K562 (cell line): ENCODE data around the gene RHO. TPM values are rescaled to one million over a fixed set of nuclear protein-coding genes. Genes with fewer than 3 reads are reported as not detected.

Experiments
- ATAC-seq: fragments of 200-7000 bp; cut with Tn5 transposase; 3 replicates; pipeline ENCODE4 v1.9.1; 2020; ENCODE audit warnings: moderate library complexity
- BruUV-seq: library from RNA; stranded (reverse); fragments of 400-500 nt; replicated peaks from 2 replicates; lab custom pipeline; 2021; lab: Mats Ljungman, UMichigan
- CTCF ChIA-PET: fragments of 300-600 bp; formaldehyde crosslinking; extraction: SDS; loops from one replicate; lab custom pipeline; 2021; ENCODE audit warnings: low intra/inter-chr PET ratio; lab: Yijun Ruan, JAX
- POLR2A ChIA-PET: fragments of 300-600, 350-650 bp; sonication (Branson Sonifier 250); formaldehyde crosslinking; extraction: SDS; loops from one replicate; lab custom pipeline; 2021; ENCODE audit warnings: antibody characterized with exemption, inconsistent platforms; lab: Yijun Ruan, JAX
- DNase-seq, 4 experiments: peaks; one replicate each; pipeline versions ENCODE4 v3.0.0 to v3.0.0-alpha.2; 2011 to 2018; ENCODE audit warnings: low spot score in 3 of 4, mixed read lengths in 3 of 4; ENCODE audit errors: extremely low read depth in 1 of 4
- FAIRE-seq: peaks from 2 replicates; lab custom pipeline; 2011; peaks lifted over from hg19 to GRCh38; lab: Jason Lieb, UNC
- H2AFZ ChIP-seq: 2 replicates; pipeline ENCODE4 v1.6.0; 2011; ENCODE audit warnings: low read depth, low read length, control low read depth, inconsistent platforms
- H3K27ac ChIP-seq: fragments of 200-600 bp; 3 replicates; pipeline ENCODE4 v1.8.0; 2011; ENCODE audit warnings: low read depth, mild to moderate bottlenecking, control low read depth, inconsistent platforms, low read length, moderate library complexity, mixed read lengths; ENCODE audit errors: extremely low read depth
- H3K27me3 ChIP-seq, 2 experiments: fragments of 300-600 bp in 1 of 2; 2 replicates in 1 of 2; 3 replicates in 1 of 2; pipeline versions ENCODE4 v1.6.0 to v1.8.0; 2011; ENCODE audit warnings: inconsistent platforms in 2 of 2, low read length in 2 of 2, mild to moderate bottlenecking in 1 of 2, mixed read lengths in 1 of 2, moderate library complexity in 1 of 2; ENCODE audit not compliant: control insufficient read depth in 2 of 2, insufficient read depth in 2 of 2
- H3K36me3 ChIP-seq: fragments of 300-600 bp; 3 replicates; pipeline ENCODE4 v1.8.0; 2011; ENCODE audit warnings: mild to moderate bottlenecking, low read length, inconsistent platforms; ENCODE audit not compliant: control insufficient read depth, insufficient read depth
- H3K4me1 ChIP-seq, 2 experiments: fragments of 200-600 bp in 1 of 2; replicated peaks in 1 of 2; 2 replicates in 1 of 2; 3 replicates in 1 of 2; pipeline versions ENCODE4 v1.5.1 to v1.8.0; 2011; ENCODE audit warnings: inconsistent platforms in 2 of 2, low read length in 2 of 2, mild to moderate bottlenecking in 1 of 2, mixed read lengths in 1 of 2, moderate library complexity in 1 of 2; ENCODE audit not compliant: control insufficient read depth in 2 of 2, insufficient read depth in 2 of 2
- H3K4me2 ChIP-seq: 2 replicates; pipeline ENCODE4 v1.6.1; 2011; ENCODE audit warnings: low read length, control low read depth, inconsistent platforms, mixed read lengths; ENCODE audit not compliant: insufficient read depth
- H3K4me3 ChIP-seq: fragments of 200-600 bp; sonication (generic), shearing (Covaris generic); 2 replicates; pipeline ENCODE4 v1.5.1; 2016; ENCODE audit warnings: control low read depth, inconsistent platforms
- H3K79me2 ChIP-seq: fragments of 200-600 bp; 3 replicates; pipeline ENCODE4 v1.8.0; 2011; ENCODE audit warnings: low read length, inconsistent platforms; ENCODE audit not compliant: control insufficient read depth, insufficient read depth
- H3K9ac ChIP-seq, 2 experiments: 2 replicates each; pipeline versions ENCODE4 v1.6.0 to v1.6.1; 2011; ENCODE audit warnings: low read depth in 2 of 2, low read length in 2 of 2, control low read depth in 1 of 2, inconsistent platforms in 1 of 2, mild to moderate bottlenecking in 1 of 2, mixed read lengths in 1 of 2; ENCODE audit not compliant: insufficient read depth in 1 of 2
- H3K9me1 ChIP-seq: one replicate; pipeline ENCODE4 v1.6.0; 2011; ENCODE audit warnings: inconsistent platforms, mild to moderate bottlenecking, low read length, moderate library complexity; ENCODE audit not compliant: control insufficient read depth, insufficient read depth
- H3K9me3 ChIP-seq: replicated peaks from 2 replicates; pipeline ENCODE4 v1.5.1; 2011; ENCODE audit warnings: low read depth, low read length, inconsistent platforms; ENCODE audit not compliant: control insufficient read depth, insufficient read depth
- H4K20me1 ChIP-seq: replicated peaks from 2 replicates; pipeline ENCODE4 v1.6.1; 2011; ENCODE audit warnings: low read length, inconsistent platforms, mixed read lengths; ENCODE audit not compliant: control insufficient read depth, insufficient read depth
- BRD4 ChIP-seq: fragments of 200-600 bp; sonication (generic); IDR thresholded peaks from 2 replicates; pipeline ENCODE4 v1.6.1; 2017; ENCODE audit warnings: inconsistent platforms
- CCNT2 ChIP-seq: IDR thresholded peaks from 2 replicates; pipeline ENCODE4 v1.6.1; 2011; ENCODE audit warnings: borderline replicate concordance, low read depth, mild to moderate bottlenecking, moderate library complexity, mixed read lengths, low read length; ENCODE audit not compliant: insufficient read length; ENCODE audit errors: extremely low read depth
- HDAC2 ChIP-seq: fragments of 450-650 bp; IDR thresholded peaks from 2 replicates; pipeline ENCODE4 v1.6.1; 2016; ENCODE audit warnings: mild to moderate bottlenecking
- HNRNPUL1 ChIP-seq: fragments of 200-400 bp; formaldehyde crosslinking; IDR thresholded peaks from 2 replicates; pipeline ENCODE4 v1.6.1; 2017; ENCODE audit warnings: low read length
- ID3 ChIP-seq, 2 experiments: fragments of 250-450 bp in 1 of 2; fragments of 450-650 bp in 1 of 2; sonication (Bioruptor Pico) in 1 of 2; IDR thresholded peaks; 2 replicates each; pipeline versions ENCODE4 v1.6.1 to v1.8.0; 2016 to 2021; ENCODE audit warnings: mild to moderate bottlenecking in 2 of 2, moderate library complexity in 2 of 2, missing compliant biosample characterization in 1 of 2, missing genetic modification characterization in 1 of 2
- KAT8 ChIP-seq: fragments of 450-650 bp; IDR thresholded peaks from 2 replicates; pipeline ENCODE4 v1.6.1; 2016; ENCODE audit warnings: low read depth, mild to moderate bottlenecking
- KHSRP ChIP-seq: fragments of 450-650 bp; IDR thresholded peaks from 2 replicates; pipeline ENCODE4 v1.6.1; 2017
- MED1 ChIP-seq: sonication (generic); formaldehyde crosslinking; IDR thresholded peaks from 2 replicates; pipeline ENCODE4 v1.8.1; 2023; ENCODE audit warnings: missing genetic modification reagents, borderline replicate concordance
- MTF1 ChIP-seq: fragments of 250-450 bp; sonication (Bioruptor Pico); IDR thresholded peaks from 2 replicates; pipeline ENCODE4 v1.9.0; 2021; ENCODE audit warnings: moderate library complexity, mild to moderate bottlenecking, inconsistent platforms, borderline replicate concordance
- NBN ChIP-seq: fragments of 450-650 bp; IDR thresholded peaks from 2 replicates; pipeline ENCODE4 v1.6.1; 2016; ENCODE audit warnings: low read depth, mild to moderate bottlenecking
- NCOA1 ChIP-seq: fragments of 450-650 bp; IDR thresholded peaks from 2 replicates; pipeline ENCODE4 v1.6.1; 2016; ENCODE audit warnings: low read depth
- SMARCC2 ChIP-seq: fragments of 450-650 bp; IDR thresholded peaks from 2 replicates; pipeline ENCODE4 v1.6.1; 2017; ENCODE audit warnings: antibody characterized with exemption, moderate library complexity, mild to moderate bottlenecking, low read depth
- SRSF3 ChIP-seq: fragments of 200-400 bp; formaldehyde crosslinking; IDR thresholded peaks from 2 replicates; pipeline ENCODE4 v1.6.1; 2016; ENCODE audit warnings: mild to moderate bottlenecking, low read length, moderate library complexity; ENCODE audit not compliant: insufficient read depth
- TFAM ChIP-seq: fragments of 250-450 bp; sonication (Bioruptor Pico); conservative IDR thresholded peaks from 2 replicates; pipeline ENCODE4 v1.5.0; 2021; ENCODE audit warnings: mild to moderate bottlenecking, moderate library complexity
- ZNF232 ChIP-seq: sonication (generic); formaldehyde crosslinking; IDR thresholded peaks from 2 replicates; pipeline ENCODE4 v1.8.0; 2022; ENCODE audit warnings: mild to moderate bottlenecking, missing genetic modification reagents
- ZNF75A ChIP-seq: fragments of 450-650 bp; formaldehyde crosslinking; IDR thresholded peaks from 2 replicates; pipeline ENCODE4 v1.4.0; 2020; ENCODE audit warnings: mild to moderate bottlenecking
- WGBS: fragments of 100-300 bp; shearing (Covaris generic); methylation state at CpG from one replicate; pipeline ENCODE4 v1.1.6; 2016; ENCODE audit warnings: low coverage, mixed read lengths; ENCODE audit not compliant: insufficient coverage; ENCODE audit errors: missing lambda C conversion rate; 5-methylcytosine and 5-hydroxymethylcytosine counted together
- in situ Hi-C: fragments of 300-500 bp; cut with MboI; formaldehyde crosslinking; loops from 4 replicates; pipeline ENCODE4 v1.15.0; 2018; ENCODE audit warnings: inconsistent platforms, mixed read lengths
- intact Hi-C: fragments of 100-400 bp; cut with micrococcal nuclease; formaldehyde crosslinking; loops from 2 replicates; pipeline ENCODE4 v1.14.2; 2022
- polyA plus RNA-seq, 8 experiments: library from polyadenylated mRNA; depleted of rRNA in 4 of 8; stranded (reverse) in 5 of 8; unstranded in 3 of 8; fragments of >200 nt; fragmentation: Nextera tagmentation in 2 of 8; fragmentation: Illumina TruSeq in 1 of 8; extraction: Ambion mirVana in 2 of 8; extraction: Trizol in 1 of 8; gene quantifications; 2 replicates each; pipeline versions ENCODE4 v1.2.1 to v1.2.3, GENCODE V29; 2011 to 2014; ENCODE audit warnings: inconsistent platforms in 1 of 8, missing spikeins in 1 of 8
- total RNA-seq, 7 experiments: library from RNA; depleted of rRNA in 6 of 7; stranded (reverse); fragments of >200 nt in 6 of 7; fragmentation: Illumina TruSeq in 2 of 7; extraction: Trizol in 2 of 7; gene quantifications; 2 replicates each; pipeline versions ENCODE4 v1.2.1 to v1.2.3, GENCODE V29; 2011 to 2021; ENCODE audit warnings: low replicate concordance in 1 of 7
- TF ChIP-seq, protein P1 (sequence below): fragments of 250-450 bp; sonication (Bioruptor Pico); IDR thresholded peaks from 2 replicates; pipeline ENCODE4 v1.4.0; 2020; ENCODE audit warnings: mild to moderate bottlenecking, moderate library complexity

Gene RHO
- total and polyA plus RNA-seq, 9 of the 15 experiments (the other 6 are each of a cell fraction or from before 2014, with no cell fraction given): not detected

DNA sequence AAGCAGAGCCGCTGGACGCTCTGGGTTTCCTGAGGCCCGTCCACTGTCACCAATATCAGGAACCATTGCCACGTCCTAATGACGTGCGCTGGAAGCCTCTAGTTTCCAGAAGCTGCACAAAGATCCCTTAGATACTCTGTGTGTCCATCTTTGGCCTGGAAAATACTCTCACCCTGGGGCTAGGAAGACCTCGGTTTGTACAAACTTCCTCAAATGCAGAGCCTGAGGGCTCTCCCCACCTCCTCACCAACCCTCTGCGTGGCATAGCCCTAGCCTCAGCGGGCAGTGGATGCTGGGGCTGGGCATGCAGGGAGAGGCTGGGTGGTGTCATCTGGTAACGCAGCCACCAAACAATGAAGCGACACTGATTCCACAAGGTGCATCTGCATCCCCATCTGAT, 3.3 kb downstream of the RHO start:
- Histone ChIP-seq H4K20me1 (no peaks in the 10 kb centered on the region), H3K4me1 (peaks cover 0 to 7% of the 10 kb centered on the region in 2 experiments; a peak in 3 of 5 replicates), H3K36me3 (no peaks in the 10 kb centered on the region), H3K4me2 (no peak overlapping the region), H3K9ac (no peak overlapping the region), H3K4me3 (no peak overlapping the region), H3K9me1 (no peaks in the 10 kb centered on the region)
- WGBS: 12% methylated on average over 10 of the region's 11 CpGs
- intact Hi-C loops (no loop called here), in situ Hi-C loops (no loop called here)
- ATAC-seq (no peak), DNase-seq (no peak)
- BruUV-seq: no TSS peak
- TF ChIP-seq KAT8 (no peak), NCOA1 (no peak), BRD4 (no peak), ZNF75A (CRISPR knock-in tag) (no peak), SRSF3 (no peak), SMARCC2 (no peak), MTF1 (CRISPR knock-in tag) (no peak), KHSRP (no peak), HDAC2 (no peak), ZNF232 (CRISPR knock-in tag) (no peak), ID3 (CRISPR knock-in tag; IDR thresholded peaks at IDR 0.05) (no peak), ID3 (tag; IDR thresholded peaks at IDR 0.05) (no peak), TFAM (CRISPR knock-in tag) (no peak), MED1 (no peak), CCNT2 (no peak), NBN (no peak), HNRNPUL1 (no peak)
- TF ChIP-seq, protein P1, sequence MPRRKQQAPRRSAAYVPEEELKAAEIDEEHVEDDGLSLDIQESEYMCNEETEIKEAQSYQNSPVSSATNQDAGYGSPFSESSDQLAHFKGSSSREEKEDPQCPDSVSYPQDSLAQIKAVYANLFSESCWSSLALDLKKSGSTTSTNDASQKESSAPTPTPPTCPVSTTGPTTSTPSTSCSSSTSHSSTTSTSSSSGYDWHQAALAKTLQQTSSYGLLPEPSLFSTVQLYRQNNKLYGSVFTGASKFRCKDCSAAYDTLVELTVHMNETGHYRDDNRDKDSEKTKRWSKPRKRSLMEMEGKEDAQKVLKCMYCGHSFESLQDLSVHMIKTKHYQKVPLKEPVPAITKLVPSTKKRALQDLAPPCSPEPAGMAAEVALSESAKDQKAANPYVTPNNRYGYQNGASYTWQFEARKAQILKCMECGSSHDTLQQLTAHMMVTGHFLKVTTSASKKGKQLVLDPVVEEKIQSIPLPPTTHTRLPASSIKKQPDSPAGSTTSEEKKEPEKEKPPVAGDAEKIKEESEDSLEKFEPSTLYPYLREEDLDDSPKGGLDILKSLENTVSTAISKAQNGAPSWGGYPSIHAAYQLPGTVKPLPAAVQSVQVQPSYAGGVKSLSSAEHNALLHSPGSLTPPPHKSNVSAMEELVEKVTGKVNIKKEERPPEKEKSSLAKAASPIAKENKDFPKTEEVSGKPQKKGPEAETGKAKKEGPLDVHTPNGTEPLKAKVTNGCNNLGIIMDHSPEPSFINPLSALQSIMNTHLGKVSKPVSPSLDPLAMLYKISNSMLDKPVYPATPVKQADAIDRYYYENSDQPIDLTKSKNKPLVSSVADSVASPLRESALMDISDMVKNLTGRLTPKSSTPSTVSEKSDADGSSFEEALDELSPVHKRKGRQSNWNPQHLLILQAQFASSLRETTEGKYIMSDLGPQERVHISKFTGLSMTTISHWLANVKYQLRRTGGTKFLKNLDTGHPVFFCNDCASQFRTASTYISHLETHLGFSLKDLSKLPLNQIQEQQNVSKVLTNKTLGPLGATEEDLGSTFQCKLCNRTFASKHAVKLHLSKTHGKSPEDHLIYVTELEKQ (CRISPR knock-in tag): no peak
- TF ChIP-seq, all 486 proteins: peak for 0
- H2AFZ ChIP-seq: no peak overlapping the region
- H3K9me3 ChIP-seq: no peaks in the 10 kb centered on the region
- H3K27ac ChIP-seq: no peak overlapping the region
- POLR2A ChIA-PET: no interaction called here
- CTCF ChIA-PET: no interaction called here
- no peak for FAIRE-seq
- H3K79me2 ChIP-seq: no peaks in the 10 kb centered on the region
- H3K27me3 ChIP-seq: peaks cover 4 to 22% of the 10 kb centered on the region in 2 experiments; a peak in 2 of 5 replicates
